HG03095 (cell line): ENCODE measurements around the gene APOLD1.
"Not testable (repeated sequence)": the region's sequence is repeated elsewhere in the genome, so short reads cannot be mapped to it uniquely, and the experiment has no call there.

Experiments
- ATAC-seq: cut with Tn5 transposase; IDR thresholded peaks from one replicate; pipeline ENCODE4 v1.9.1; 2021; ENCODE audit warnings: moderate library complexity; ENCODE audit not compliant: unreplicated experiment

Gene APOLD1

GRCh38 chr12:12839003-12839395 lies 53.5 kb downstream of the APOLD1 start:
- no peak for ATAC-seq

GRCh38 chr12:12839439-12839838 lies 54.0 kb downstream of the APOLD1 start:
- not testable (repeated sequence) for ATAC-seq

GRCh38 chr12:12839873-12840579 lies 54.6 kb downstream of the APOLD1 start:
- no peak for ATAC-seq

GRCh38 chr12:12840580-12840899 lies 55.1 kb downstream of the APOLD1 start:
- ATAC-seq: no peak
